Gastrocnemius medialis (tissue), 4 donors: ENCODE results near the gene VTI1B. TPM values are rescaled to one million over a fixed set of nuclear protein-coding genes. Genes with fewer than 3 reads are reported as not detected.

Experiments used
- ATAC-seq, 2 donors: fragments of 150-250 bp; one replicate each; pipeline ENCODE4 v1.9.1; 2016
- DNase-seq, 2 donors: peaks; one replicate each; pipeline ENCODE4 v3.0.0-alpha.2; 2019
- H3K27ac ChIP-seq, 4 donors: fragments of 200-600 bp; sonication (generic); 1 replicate in 1 of 4; 2 replicates in 3 of 4; pipeline ENCODE4 v1.5.1; 2016 to 2018; ENCODE audit warnings: mild to moderate bottlenecking in 2 of 4, moderate library complexity in 1 of 4
- H3K27me3 ChIP-seq, 3 donors: fragments of 200-600 bp; sonication (generic) in 2 of 3; 1 replicate in 1 of 3; 2 replicates in 2 of 3; pipeline versions ENCODE4 v1.5.1 to v1.6.0; 2016 to 2019; ENCODE audit warnings: mild to moderate bottlenecking in 1 of 3, moderate library complexity in 1 of 3
- H3K36me3 ChIP-seq, 2 donors: fragments of 200-600 bp; sonication (generic) in 1 of 2; one replicate each; pipeline ENCODE4 v1.5.1; 2017 to 2018
- H3K4me1 ChIP-seq, 2 donors: fragments of 200-600 bp; sonication (generic) in 1 of 2; one replicate each; pipeline ENCODE4 v1.5.1; 2016 to 2017; ENCODE audit warnings: mild to moderate bottlenecking in 2 of 2
- H3K4me3 ChIP-seq, 4 donors: fragments of 200-600 bp; sonication (generic) in 3 of 4; 1 replicate in 1 of 4; 2 replicates in 3 of 4; pipeline ENCODE4 v1.5.1; 2016 to 2019; ENCODE audit warnings: mild to moderate bottlenecking in 2 of 4
- H3K9me3 ChIP-seq, 3 donors: fragments of 200-600 bp; sonication (generic) in 2 of 3; 1 replicate in 1 of 3; 2 replicates in 2 of 3; pipeline ENCODE4 v1.5.1; 2016 to 2019
- POLR2A ChIP-seq, 2 donors: fragments of 450-650 bp; IDR thresholded peaks; one replicate each; pipeline ENCODE4 v1.6.1; 2017; ENCODE audit warnings: antibody characterized with exemption in 2 of 2, mild to moderate bottlenecking in 2 of 2, moderate library complexity in 2 of 2
- in situ Hi-C, 4 donors: fragments of 200-750 bp; cut with MboI; loops; one replicate each; pipeline versions ENCODE4 v1.15.0 to v1.8.0; 2017; ENCODE audit warnings: low sequenced_read_pairs in 4 of 4
- intact Hi-C: fragments of 100-400 bp; cut with DNase I; formaldehyde crosslinking; loops from one replicate; pipeline ENCODE4 v1.15.1; 2023; ENCODE audit warnings: low total_unique reads
- total RNA-seq, 4 donors: library from RNA; depleted of rRNA; stranded (reverse); fragments of >200 nt; gene quantifications; one replicate each; pipeline versions ENCODE4 v1.1.0 to v1.2.3, GENCODE V29; 2016
- TF ChIP-seq, protein P1 (sequence below), 5 experiments: fragments of 450-650 bp in 3 of 5; fragments of 200-600 bp in 2 of 5; sonication (generic) in 2 of 5; IDR thresholded peaks in 4 of 5; conservative IDR thresholded peaks in 1 of 5; 1 replicate in 4 of 5; 2 replicates in 1 of 5; pipeline ENCODE4 v1.5.1; 2016 to 2019; ENCODE audit warnings: antibody characterized with exemption in 5 of 5, mild to moderate bottlenecking in 3 of 5, moderate library complexity in 3 of 5

Gene VTI1B
- total RNA-seq, 4 donors from 2014 or later, result 33.7 to 69.1 (median 52.8) TPM

DNA sequence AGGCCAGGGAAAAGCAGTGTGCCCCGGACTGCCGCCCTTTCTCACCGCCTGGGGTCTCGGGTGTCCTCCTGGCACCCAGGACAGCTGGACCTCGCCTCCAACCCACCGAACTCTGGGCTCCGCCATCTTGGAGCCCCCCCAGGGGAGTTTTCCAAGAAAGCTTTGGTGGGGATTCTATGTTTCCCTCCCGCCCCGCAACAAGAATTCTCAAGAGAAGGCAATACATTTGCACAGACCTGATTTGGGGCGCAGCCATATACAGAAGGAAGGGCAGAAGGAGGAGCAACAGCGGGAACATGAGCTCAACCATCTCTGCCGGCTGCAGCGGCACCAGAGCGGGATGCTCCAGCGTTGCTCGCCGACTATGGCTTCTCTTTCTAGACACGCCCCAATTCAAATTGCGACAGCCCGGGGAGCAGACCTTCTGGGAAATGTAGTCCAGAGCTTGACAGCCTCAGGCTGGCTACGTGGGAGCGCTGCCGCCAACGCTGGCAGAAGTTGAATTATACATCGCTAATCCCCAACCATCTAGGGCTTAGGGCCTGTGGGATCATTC lies 21.0 kb upstream of the VTI1B start, which contains the start of gene RDH11:
RDH11 (minus strand) TSS at position 371 of the 556 bp plus-strand sequence; CDS start at position 310, 61 bp downstream.
- intact Hi-C loops (loop anchor here (2.0 to 5.0 kb wide), 2 partner anchors 21 to 122 kb away; partner anchors contain the start of genes RAD51B, VTI1B and ZFYVE26), in situ Hi-C loops (no loop called here)
- TF ChIP-seq POLR2A (IDR thresholded peaks at IDR 0.05), result peak; percentile 45 to 63
- TF ChIP-seq, protein P1, sequence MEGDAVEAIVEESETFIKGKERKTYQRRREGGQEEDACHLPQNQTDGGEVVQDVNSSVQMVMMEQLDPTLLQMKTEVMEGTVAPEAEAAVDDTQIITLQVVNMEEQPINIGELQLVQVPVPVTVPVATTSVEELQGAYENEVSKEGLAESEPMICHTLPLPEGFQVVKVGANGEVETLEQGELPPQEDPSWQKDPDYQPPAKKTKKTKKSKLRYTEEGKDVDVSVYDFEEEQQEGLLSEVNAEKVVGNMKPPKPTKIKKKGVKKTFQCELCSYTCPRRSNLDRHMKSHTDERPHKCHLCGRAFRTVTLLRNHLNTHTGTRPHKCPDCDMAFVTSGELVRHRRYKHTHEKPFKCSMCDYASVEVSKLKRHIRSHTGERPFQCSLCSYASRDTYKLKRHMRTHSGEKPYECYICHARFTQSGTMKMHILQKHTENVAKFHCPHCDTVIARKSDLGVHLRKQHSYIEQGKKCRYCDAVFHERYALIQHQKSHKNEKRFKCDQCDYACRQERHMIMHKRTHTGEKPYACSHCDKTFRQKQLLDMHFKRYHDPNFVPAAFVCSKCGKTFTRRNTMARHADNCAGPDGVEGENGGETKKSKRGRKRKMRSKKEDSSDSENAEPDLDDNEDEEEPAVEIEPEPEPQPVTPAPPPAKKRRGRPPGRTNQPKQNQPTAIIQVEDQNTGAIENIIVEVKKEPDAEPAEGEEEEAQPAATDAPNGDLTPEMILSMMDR (IDR thresholded peaks at IDR 0.05 in 4 of 5, conservative IDR thresholded peaks at IDR 0.05 in 1 of 5), result no peak
- Histone ChIP-seq H3K9me3 (no peaks in the 10 kb centered on the region), H3K4me1 (peaks cover 6% of the 10 kb centered on the region in 2 donors), H3K36me3 (peaks cover 0 to 9% of the 10 kb centered on the region in 2 donors), H3K27ac (peak within 1 kb of the TSS; percentile 61 to 69 (median 66)), H3K27me3 (no peaks in the 10 kb centered on the region), H3K4me3 (peak within 1 kb of the TSS; percentile 74 to 87 (median 82))
- DNase-seq, result peak; percentile 73 to 77
- ATAC-seq, result peak; percentile 100

DNA sequence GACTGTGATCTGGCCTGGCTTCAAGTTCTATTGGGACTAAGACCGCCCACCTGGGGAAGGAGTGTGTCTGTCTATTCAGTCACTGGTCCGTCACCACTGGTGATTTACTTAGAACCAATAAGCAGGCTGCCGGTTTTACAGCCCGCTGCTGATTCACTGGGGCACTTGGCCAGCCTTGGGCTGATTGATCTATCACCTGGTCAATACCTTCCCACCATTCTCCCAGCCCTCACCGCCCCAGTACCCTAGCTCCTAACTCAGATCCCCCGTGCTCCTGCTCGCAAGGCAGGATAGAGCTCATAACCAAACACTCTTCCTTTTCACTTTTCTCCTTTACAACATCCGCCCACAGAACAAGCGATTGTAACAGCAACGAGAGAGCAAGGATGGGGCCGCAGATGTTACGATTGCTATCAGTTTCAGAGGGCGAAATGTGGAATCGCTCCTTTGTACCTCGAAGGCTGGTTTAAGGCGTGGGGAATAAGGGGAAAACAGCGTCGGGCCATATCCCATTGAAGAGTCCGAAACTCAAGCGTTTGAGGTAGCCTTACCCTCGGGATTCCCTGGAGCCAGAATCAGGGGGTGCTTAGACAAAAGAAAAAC lies 20.5 kb upstream of the VTI1B start:
- peaks cover 0 to 14% of the 10 kb centered on the region in 2 donors for H3K36me3 ChIP-seq
- peak overlapping the region; percentile 61 to 69 (median 66) for H3K27ac ChIP-seq
- H3K9me3 ChIP-seq, result no peaks in the 10 kb centered on the region
- peaks cover 6% of the 10 kb centered on the region in 2 donors for H3K4me1 ChIP-seq
- DNase-seq, result no peak
- H3K4me3 ChIP-seq, result peak overlapping the region; percentile 74 to 87 (median 82)
- peak; percentile 9 to 25 for ATAC-seq
- H3K27me3 ChIP-seq, result no peaks in the 10 kb centered on the region
- in situ Hi-C loops, result no loop called here
- TF ChIP-seq POLR2A (IDR thresholded peaks at IDR 0.05), result no peak
- TF ChIP-seq, protein P1 (IDR thresholded peaks at IDR 0.05 in 4 of 5, conservative IDR thresholded peaks at IDR 0.05 in 1 of 5), result no peak
- intact Hi-C loops, result loop anchor here (2.0 to 5.0 kb wide), 2 partner anchors 20 to 122 kb away; partner anchors contain the start of genes RAD51B, VTI1B and ZFYVE26

DNA sequence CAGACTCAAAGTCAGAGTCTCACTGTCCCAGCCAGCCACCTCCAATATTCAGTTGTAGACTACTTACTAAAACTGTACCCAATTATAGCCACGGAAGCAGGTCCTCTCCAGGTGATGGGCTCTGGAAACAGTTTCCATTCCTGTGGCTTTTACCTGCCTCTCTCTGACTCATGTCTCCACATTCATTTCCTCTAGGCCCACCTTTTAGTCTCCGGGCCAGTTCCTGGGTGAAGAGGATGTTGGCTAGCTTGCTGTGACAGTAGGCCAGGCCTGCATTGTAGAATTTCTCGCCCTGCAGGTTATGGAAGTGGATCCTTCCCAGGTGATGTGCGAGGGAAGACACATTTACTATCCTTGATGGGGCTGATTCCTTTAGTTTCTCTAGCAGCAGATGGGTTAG lies 15.6 kb upstream of the VTI1B start:
- H3K27me3 ChIP-seq, result no peaks in the 10 kb centered on the region
- no peak overlapping the region for H3K4me3 ChIP-seq
- H3K36me3 ChIP-seq, result peaks cover 0 to 43% of the 10 kb centered on the region in 2 donors
- ATAC-seq (no peak), DNase-seq (no peak)
- TF ChIP-seq POLR2A (IDR thresholded peaks at IDR 0.05), result no peak
- TF ChIP-seq, protein P1 (IDR thresholded peaks at IDR 0.05 in 4 of 5, conservative IDR thresholded peaks at IDR 0.05 in 1 of 5), result no peak
- in situ Hi-C loops (no loop called here), intact Hi-C loops (no loop called here)
- peaks cover 6% of the 10 kb centered on the region in 2 donors for H3K4me1 ChIP-seq
- H3K27ac ChIP-seq, result no peak overlapping the region
- no peaks in the 10 kb centered on the region for H3K9me3 ChIP-seq

DNA sequence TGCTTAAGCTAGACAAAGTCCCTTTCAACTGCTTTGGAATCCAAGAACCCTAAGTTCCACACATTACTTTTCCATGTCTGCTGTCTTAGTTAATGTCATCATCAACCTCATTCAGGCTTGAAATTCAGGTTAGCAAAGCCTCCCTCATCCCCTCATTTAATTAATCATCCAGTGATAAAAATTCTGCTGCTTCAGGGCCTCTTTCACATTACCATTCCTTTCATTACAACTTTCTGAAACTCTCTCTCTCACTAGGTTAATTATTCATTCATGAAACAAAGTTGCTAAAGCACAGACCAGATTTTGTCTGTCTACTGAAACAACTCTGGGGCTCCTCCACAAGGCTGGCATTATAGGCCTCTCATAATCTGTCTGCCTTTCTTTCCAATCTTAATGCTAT lies 9.4 kb upstream of the VTI1B start:
- in situ Hi-C loops, result no loop called here
- Histone ChIP-seq H3K27ac (no peak overlapping the region), H3K4me1 (no peaks in the 10 kb centered on the region), H3K9me3 (no peaks in the 10 kb centered on the region), H3K36me3 (peaks cover 0 to 19% of the 10 kb centered on the region in 2 donors), H3K4me3 (no peak overlapping the region), H3K27me3 (no peaks in the 10 kb centered on the region)
- intact Hi-C loops, result no loop called here
- TF ChIP-seq, protein P1 (IDR thresholded peaks at IDR 0.05 in 4 of 5, conservative IDR thresholded peaks at IDR 0.05 in 1 of 5), result no peak
- TF ChIP-seq POLR2A (IDR thresholded peaks at IDR 0.05), result no peak
- ATAC-seq, result no peak
- no peak for DNase-seq
